Liver (tissue), 9 donors: ENCODE measurements around the gene KLK1. TPM values are rescaled to one million over a fixed set of nuclear protein-coding genes. Genes with fewer than 3 reads are reported as not detected.

ENCODE experiments used
- DNase-seq: peaks from one replicate; pipeline ENCODE4 v3.0.0-alpha.2; 2017; ENCODE audit warnings: low spot score
- H3K27ac ChIP-seq, 2 donors: one replicate each; pipeline ENCODE4 v1.7.0; 2013; ENCODE audit warnings: inconsistent platforms in 2 of 2, low read length in 2 of 2, control low read depth in 1 of 2, low read depth in 1 of 2, mild to moderate bottlenecking in 1 of 2
- H3K27me3 ChIP-seq, 4 donors: one replicate each; pipeline versions ENCODE4 v1.6.1 to v1.7.0; 2013; ENCODE audit warnings: low read length in 3 of 4, inconsistent platforms in 1 of 4, mild to moderate bottlenecking in 1 of 4, moderate library complexity in 1 of 4; ENCODE audit not compliant: control insufficient read depth in 4 of 4, insufficient read depth in 4 of 4
- H3K36me3 ChIP-seq, 4 donors: one replicate each; pipeline versions ENCODE4 v1.6.1 to v1.7.0; 2013; ENCODE audit warnings: low read length in 3 of 4, mild to moderate bottlenecking in 3 of 4, low read depth in 1 of 4, moderate library complexity in 1 of 4; ENCODE audit not compliant: control insufficient read depth in 4 of 4, insufficient read depth in 3 of 4
- H3K4me1 ChIP-seq, 4 donors: one replicate each; pipeline versions ENCODE4 v1.6.1 to v1.7.0; 2013; ENCODE audit warnings: low read length in 3 of 4, mild to moderate bottlenecking in 3 of 4, moderate library complexity in 1 of 4; ENCODE audit not compliant: control insufficient read depth in 4 of 4, insufficient read depth in 4 of 4
- H3K4me3 ChIP-seq, 3 donors: one replicate each; pipeline versions ENCODE4 v1.6.1 to v1.7.0; 2013; ENCODE audit warnings: low read length in 3 of 3, control low read depth in 1 of 3, low read depth in 1 of 3, mild to moderate bottlenecking in 1 of 3
- H3K9ac ChIP-seq, 2 donors: one replicate each; pipeline ENCODE4 v1.7.0; 2013; ENCODE audit warnings: low read length in 2 of 2, mild to moderate bottlenecking in 2 of 2, moderate library complexity in 2 of 2, control low read depth in 1 of 2, low read depth in 1 of 2
- H3K9me3 ChIP-seq, 4 donors: one replicate each; pipeline versions ENCODE4 v1.6.1 to v1.7.0; 2013; ENCODE audit warnings: low read length in 3 of 4; ENCODE audit not compliant: control insufficient read depth in 4 of 4
- ATF3 ChIP-seq: IDR thresholded peaks from 2 replicates; pipeline ENCODE4 v1.6.1; 2016; ENCODE audit warnings: antibody characterized with exemption
- CTCF ChIP-seq: fragments of 150-350 bp; IDR thresholded peaks from 2 replicates; pipeline ENCODE4 v1.5.1; 2017; ENCODE audit warnings: improper control_type of control experiment, low read depth, low read length; ENCODE audit not compliant: missing input control
- EGR1 ChIP-seq, 2 donors: IDR thresholded peaks; 2 replicates each; pipeline ENCODE4 v1.6.1; 2016 to 2018; ENCODE audit warnings: antibody characterized with exemption in 2 of 2, low read depth in 2 of 2
- FOXA2 ChIP-seq: IDR thresholded peaks from 2 replicates; pipeline ENCODE4 v1.6.1; 2016; ENCODE audit warnings: antibody characterized with exemption
- HNF4G ChIP-seq: IDR thresholded peaks from 2 replicates; pipeline ENCODE4 v1.6.1; 2016; ENCODE audit warnings: antibody characterized with exemption
- JUND ChIP-seq, 2 donors: IDR thresholded peaks; 2 replicates each; pipeline ENCODE4 v1.6.1; 2016; ENCODE audit warnings: antibody characterized with exemption in 2 of 2
- MAX ChIP-seq: IDR thresholded peaks from 2 replicates; pipeline ENCODE4 v1.6.1; 2016; ENCODE audit warnings: antibody characterized with exemption
- RAD21 ChIP-seq, 2 donors: IDR thresholded peaks; 2 replicates each; pipeline ENCODE4 v1.6.1; 2016; ENCODE audit warnings: antibody characterized with exemption in 2 of 2, mild to moderate bottlenecking in 2 of 2
- RXRA ChIP-seq, 2 donors: IDR thresholded peaks; 2 replicates each; pipeline ENCODE4 v1.6.1; 2017 to 2018; ENCODE audit warnings: antibody characterized with exemption in 2 of 2, mild to moderate bottlenecking in 1 of 2
- TAF1 ChIP-seq: conservative IDR thresholded peaks from 2 replicates; pipeline ENCODE4 v1.6.1; 2016; ENCODE audit warnings: antibody characterized with exemption, mild to moderate bottlenecking
- YY1 ChIP-seq: IDR thresholded peaks from 2 replicates; pipeline ENCODE4 v1.6.1; 2016; ENCODE audit warnings: antibody characterized with exemption, mild to moderate bottlenecking
- ZBTB33 ChIP-seq: IDR thresholded peaks from 2 replicates; pipeline ENCODE4 v1.6.1; 2016; ENCODE audit warnings: antibody characterized with exemption
- WGBS: extraction: QIAGEN DNeasy Blood & Tissue Kit; methylation state at CpG from one replicate; pipeline ENCODE4 v1.1.7; 2013; 5-methylcytosine and 5-hydroxymethylcytosine counted together
- polyA plus RNA-seq, 2 donors: library from polyadenylated mRNA; stranded (reverse) in 1 of 2; unstranded in 1 of 2; fragments of 200-250 nt in 1 of 2; fragments of >200 nt in 1 of 2; fragmentation: Nextera tagmentation in 1 of 2; extraction: Ambion mirVana in 1 of 2; gene quantifications; one replicate each; pipeline versions ENCODE4 v1.2.1 to v1.2.3, GENCODE V29; 2013 to 2015
- total RNA-seq, 2 donors: library from RNA; depleted of rRNA; stranded (reverse); fragments of >200 nt; gene quantifications; one replicate each; pipeline ENCODE4 v1.2.3, GENCODE V29; 2014
- donor health status: healthy.
- donor health status: healthy.
- donor health status: healthy.
- donor health status: healthy.
- donor health status: healthy.

The KLK1 gene
- total and polyA plus RNA-seq, 4 donors, result not detected

- Histone ChIP-seq H3K27me3 (peaks cover 2 to 11% (median 6%) of the 10 kb centered on the region in 4 donors), H3K4me1 (no peaks in the 10 kb centered on the region), H3K9ac (no peak overlapping the region), H3K9me3 (no peaks in the 10 kb centered on the region), H3K36me3 (no peaks in the 10 kb centered on the region), H3K27ac (no peak overlapping the region), H3K4me3 (no peak overlapping the region)
- WGBS, result 58% methylated on average over 16 of the region's 16 CpGs
- TF ChIP-seq CTCF, result no peak
- TF ChIP-seq MAX, result no peak
- TF ChIP-seq RAD21 (IDR thresholded peaks at IDR 0.05), result no peak
- TF ChIP-seq HNF4G, result no peak
- no peak for TF ChIP-seq EGR1 (IDR thresholded peaks at IDR 0.05; ENCODE audit: low read depth in 2 of 2)
- no peak for TF ChIP-seq RXRA (IDR thresholded peaks at IDR 0.05)
- no peak for TF ChIP-seq TAF1
- no peak for TF ChIP-seq ATF3
- no peak for TF ChIP-seq JUND (IDR thresholded peaks at IDR 0.05)
- DNase-seq, result no peak
These were observed 42.7 kb downstream of the KLK1 start for GRCh38 chr19:50780753-50781435.

- WGBS, result 47% methylated on average over 25 of the region's 25 CpGs
- Histone ChIP-seq H3K27ac (no peak overlapping the region), H3K36me3 (no peaks in the 10 kb centered on the region), H3K9me3 (no peaks in the 10 kb centered on the region), H3K9ac (no peak overlapping the region), H3K4me3 (no peak overlapping the region), H3K4me1 (no peaks in the 10 kb centered on the region), H3K27me3 (peaks cover 2 to 11% (median 6%) of the 10 kb centered on the region in 4 donors)
- TF ChIP-seq FOXA2, result no peak
- TF ChIP-seq YY1, result no peak
- TF ChIP-seq ZBTB33, result no peak
- DNase-seq, result no peak
These were observed 43.8 kb downstream of the KLK1 start for GRCh38 chr19:50779504-50780457.
